DND-41 (cell line): ENCODE measurements around the gene NFE2L1.

Experiments used
- ATAC-seq: fragments of 200-7000 bp; cut with Tn5 transposase; 3 replicates; pipeline ENCODE4 v1.9.1; 2021; ENCODE audit warnings: low read depth; ENCODE audit not compliant: insufficient read depth
- DNase-seq: peaks from one replicate; pipeline ENCODE4 v3.0.0-alpha.2; 2020
- H2AFZ ChIP-seq: 2 replicates; pipeline ENCODE4 v1.6.0; 2012; ENCODE audit warnings: low read depth, low read length
- H3K27ac ChIP-seq: 2 replicates; pipeline ENCODE4 v1.5.1; 2012; ENCODE audit warnings: low read length, inconsistent platforms
- H3K27me3 ChIP-seq: fragments of 200-600 bp; sonication (generic); 2 replicates; pipeline ENCODE4 v1.6.0; 2012; ENCODE audit warnings: low read length, mild to moderate bottlenecking, inconsistent platforms; ENCODE audit not compliant: insufficient read depth, poor library complexity
- H3K36me3 ChIP-seq: 2 replicates; pipeline ENCODE4 v1.5.1; 2012; ENCODE audit warnings: low read length, inconsistent platforms; ENCODE audit not compliant: insufficient read depth
- H3K4me1 ChIP-seq: 2 replicates; pipeline ENCODE4 v1.5.1; 2012; ENCODE audit warnings: mild to moderate bottlenecking, low read length; ENCODE audit not compliant: insufficient read depth
- H3K4me2 ChIP-seq: 2 replicates; pipeline ENCODE4 v1.6.0; 2012; ENCODE audit warnings: mild to moderate bottlenecking, moderate library complexity, low read length, inconsistent platforms; ENCODE audit not compliant: insufficient read depth
- H3K4me3 ChIP-seq, 2 experiments: fragments of 200-600 bp in 1 of 2; shearing (Covaris generic) in 1 of 2; 2 replicates each; pipeline ENCODE4 v1.5.1; 2012 to 2016; ENCODE audit warnings: inconsistent platforms in 2 of 2, low read length in 2 of 2, mild to moderate bottlenecking in 2 of 2, low read depth in 1 of 2, moderate library complexity in 1 of 2
- H3K79me2 ChIP-seq: 2 replicates; pipeline ENCODE4 v1.6.0; 2012; ENCODE audit warnings: low read length, inconsistent platforms; ENCODE audit not compliant: insufficient read depth
- H3K9ac ChIP-seq: 2 replicates; pipeline ENCODE4 v1.6.0; 2012; ENCODE audit warnings: low read depth, mild to moderate bottlenecking, inconsistent platforms, low read length, moderate library complexity
- H3K9me3 ChIP-seq: 2 replicates; pipeline ENCODE4 v1.5.1; 2012; ENCODE audit warnings: low read length, moderate library complexity, mild to moderate bottlenecking, inconsistent platforms; ENCODE audit not compliant: insufficient read depth, severe bottlenecking
- H4K20me1 ChIP-seq: 2 replicates; pipeline ENCODE4 v1.6.0; 2012; ENCODE audit warnings: low read length; ENCODE audit not compliant: insufficient read depth
- CTCF ChIP-seq: IDR thresholded peaks from 2 replicates; pipeline ENCODE4 v1.5.1; 2012; ENCODE audit warnings: borderline replicate concordance, low read length, moderate library complexity, mild to moderate bottlenecking; ENCODE audit not compliant: poor library complexity, severe bottlenecking; ENCODE audit errors: extremely low read depth
- EZH2 ChIP-seq: IDR thresholded peaks from 3 replicates; pipeline ENCODE4 v1.6.1; 2012; ENCODE audit warnings: borderline replicate concordance, low read depth, mild to moderate bottlenecking, moderate library complexity, low read length, inconsistent platforms; ENCODE audit not compliant: severe bottlenecking

NFE2L1 gene

GRCh38 chr17:48102798-48103715 is 54.9 kb downstream of the NFE2L1 start:
- TF ChIP-seq CTCF, result no peak
- TF ChIP-seq EZH2, result no peak
- peaks cover 21% of the 10 kb centered on the region; the same call in 1 of the 2 replicates for H4K20me1 ChIP-seq
- no peaks in the 10 kb centered on the region for H3K9me3 ChIP-seq
- no peak overlapping the region for H2AFZ ChIP-seq
- no peak overlapping the region for H3K4me2 ChIP-seq
- peaks cover 3% of the 10 kb centered on the region; the same call in 1 of the 2 replicates for H3K36me3 ChIP-seq
- H3K4me3 ChIP-seq, result no peak overlapping the region
- peaks cover 40% of the 10 kb centered on the region for H3K79me2 ChIP-seq
- peaks cover 34% of the 10 kb centered on the region for H3K4me1 ChIP-seq
- H3K9ac ChIP-seq, result no peak overlapping the region
- no peaks in the 10 kb centered on the region for H3K27me3 ChIP-seq
- ATAC-seq, result no peak
- peak; percentile 19 for DNase-seq
- no peak overlapping the region for H3K27ac ChIP-seq

DNA sequence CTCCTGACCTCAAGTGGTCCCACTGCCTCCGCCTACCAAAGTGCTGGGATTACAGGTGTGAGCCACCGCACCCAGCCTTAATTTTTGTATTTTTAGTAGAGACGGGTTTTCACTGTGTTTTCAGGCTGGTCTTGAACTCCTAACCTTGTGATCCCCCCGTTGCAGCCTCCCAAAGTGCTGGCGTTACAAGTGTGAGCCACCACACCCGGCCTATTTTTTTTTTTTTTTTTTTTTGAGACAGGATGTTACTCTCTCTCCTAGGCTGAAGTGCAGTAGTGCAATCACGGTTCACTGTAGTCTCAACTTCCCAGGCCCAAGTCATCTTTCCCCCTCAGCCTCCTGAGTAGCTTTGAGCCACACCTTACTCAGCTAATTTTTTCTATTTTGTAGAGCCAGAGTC is 56.3 kb downstream of the NFE2L1 start:
- TF ChIP-seq EZH2, result no peak
- no peak for TF ChIP-seq CTCF
- H4K20me1 ChIP-seq, result peaks cover 12% of the 10 kb centered on the region; the same call in 1 of the 2 replicates
- ATAC-seq, result no peak

DNA sequence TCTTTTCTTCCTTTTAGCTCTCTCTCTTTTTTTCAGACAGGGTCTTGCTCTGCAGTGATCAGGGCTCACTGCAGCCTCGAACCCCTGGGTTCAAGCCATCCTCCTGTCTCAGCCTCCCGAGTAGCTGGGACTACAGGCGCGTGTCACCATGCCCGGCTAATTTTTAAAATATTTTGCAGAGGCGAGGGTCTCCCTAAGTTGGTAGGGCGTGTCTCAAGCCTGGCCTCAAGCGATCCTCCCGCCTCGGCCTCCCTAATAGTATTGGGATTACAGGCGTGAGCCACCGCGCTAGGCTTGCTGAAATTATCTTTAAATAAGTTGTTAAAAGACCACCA is 58.6 kb downstream of the NFE2L1 start:
- Histone ChIP-seq H3K36me3 (no peaks in the 10 kb centered on the region), H4K20me1 (no peaks in the 10 kb centered on the region; the same call in 1 of the 2 replicates), H3K27me3 (no peaks in the 10 kb centered on the region), H3K79me2 (peaks cover 34% of the 10 kb centered on the region), H3K4me1 (peaks cover 30% of the 10 kb centered on the region), H2AFZ (peak overlapping the region; percentile 77), H3K4me2 (peak overlapping the region; percentile 62), H3K4me3 (peak overlapping the region; percentile 73 to 91; a peak in 3 of 4 replicates), H3K27ac (peak overlapping the region; percentile 63), H3K9me3 (no peaks in the 10 kb centered on the region), H3K9ac (peak overlapping the region; percentile 65)
- no peak for DNase-seq
- TF ChIP-seq EZH2, result no peak
- no peak for TF ChIP-seq CTCF
- no peak for ATAC-seq

More for the DNA sequence above, 56.3 kb downstream of the NFE2L1 start:
- H3K79me2 ChIP-seq, result peaks cover 37% of the 10 kb centered on the region
- no peak overlapping the region for H3K4me3 ChIP-seq
- H2AFZ ChIP-seq, result no peak overlapping the region
- peaks cover 3% of the 10 kb centered on the region; the same call in 1 of the 2 replicates for H3K36me3 ChIP-seq
- no peaks in the 10 kb centered on the region for H3K27me3 ChIP-seq
- H3K4me1 ChIP-seq, result peaks cover 39% of the 10 kb centered on the region
- no peak for DNase-seq
- no peak overlapping the region for H3K4me2 ChIP-seq
- no peak overlapping the region for H3K9ac ChIP-seq
- no peak overlapping the region for H3K27ac ChIP-seq
- H3K9me3 ChIP-seq, result no peaks in the 10 kb centered on the region
